Pancreas (tissue), 10 donors: ENCODE results near the gene RBPMS2. TPM values are rescaled to one million over a fixed set of nuclear protein-coding genes. Genes with fewer than 3 reads are reported as not detected.

Source experiments
- ATAC-seq, 4 donors: fragments of 200-7000 bp; cut with Tn5 transposase; one replicate each; pipeline versions ENCODE4 v1.8.0 to v1.9.1; 2020; ENCODE audit warnings: mild to moderate bottlenecking in 4 of 4, moderate library complexity in 4 of 4
- DNase-seq, 6 donors: peaks; one replicate each; pipeline ENCODE4 v3.0.0-alpha.2; 2020
- FAIRE-seq: peaks from 2 replicates; lab custom pipeline; 2012; peaks lifted over from hg19 to GRCh38; lab: Jason Lieb, UNC
- H3K27ac ChIP-seq, 4 donors: fragments of 200-600 bp; sonication (generic); 1 replicate in 3 of 4; 2 replicates in 1 of 4; pipeline versions ENCODE4 v1.5.0 to v1.8.0; 2020
- H3K27me3 ChIP-seq, 4 donors: fragments of 200-600 bp; one replicate each; pipeline ENCODE4 v1.8.0; 2021
- H3K36me3 ChIP-seq, 3 donors: fragments of 200-600 bp; sonication (generic) in 1 of 3; one replicate each; pipeline versions ENCODE4 v1.5.0 to v1.8.0; 2020 to 2021
- H3K4me1 ChIP-seq, 3 donors: fragments of 200-600 bp; one replicate each; pipeline ENCODE4 v1.8.0; 2021
- H3K4me3 ChIP-seq, 4 donors: fragments of 200-600 bp; sonication (generic) in 2 of 4; one replicate each; pipeline versions ENCODE4 v1.5.0 to v1.8.0; 2020 to 2021
- H3K9me3 ChIP-seq, 4 donors: fragments of 200-600 bp; one replicate each; pipeline ENCODE4 v1.8.0; 2021
- WGBS, 2 donors: extraction: QIAGEN DNeasy Blood & Tissue Kit; methylation state at CpG; one replicate each; pipeline ENCODE4 v1.1.7; 2013; 5-methylcytosine and 5-hydroxymethylcytosine counted together
- intact Hi-C, 3 donors: fragments of 100-400 bp; cut with DNase I; formaldehyde crosslinking; loops; one replicate each; pipeline versions ENCODE4 v1.11.1 to v1.14.2; 2022
- polyA plus RNA-seq, 2 donors: library from polyadenylated mRNA; stranded (reverse); fragments of 200-250 nt; gene quantifications; one replicate each; pipeline ENCODE4 v1.2.3, GENCODE V29; 2013
- total RNA-seq, 6 donors: library from RNA; stranded (reverse); fragmentation: NEBNext Ultra II Directional in 4 of 6; extraction: Animal tissue kit (Norgen Biotek cat#: 25700) in 4 of 6; gene quantifications; one replicate each; pipeline versions ENCODE4 v1.2.1 to v1.2.4, GENCODE V29; 2021 to 2023
- TF ChIP-seq, protein P1 (sequence below), 4 donors: fragments of 200-600 bp; sonication (generic) in 3 of 4; IDR thresholded peaks; one replicate each; pipeline versions ENCODE4 v1.5.0 to v1.8.0; 2021; ENCODE audit warnings: antibody characterized with exemption in 4 of 4
- donor health status: healthy with polysubstance abuse.
- donor health status: DM: no; HTN: no; CAD: no; lungs with moderate emphysema.
- donor health status: DM: no; HTN: no; CAD: no.
- donor health status: control.
- donor health status: control.
- donor health status: Bipolar disorder and iron deficiency.
- donor health status: DM: yes; HTN: yes; CAD: no.
- donor health status: DM: no; HTN: no; CAD: no.
- donor health status: DM: no; HTN: no; CAD: no.
- donor health status: DM: yes; HTN: yes; CAD: no.

RBPMS2 gene
- total and polyA plus RNA-seq, 8 donors: 0.52 to 2.3 (median 1.3) TPM

DNA sequence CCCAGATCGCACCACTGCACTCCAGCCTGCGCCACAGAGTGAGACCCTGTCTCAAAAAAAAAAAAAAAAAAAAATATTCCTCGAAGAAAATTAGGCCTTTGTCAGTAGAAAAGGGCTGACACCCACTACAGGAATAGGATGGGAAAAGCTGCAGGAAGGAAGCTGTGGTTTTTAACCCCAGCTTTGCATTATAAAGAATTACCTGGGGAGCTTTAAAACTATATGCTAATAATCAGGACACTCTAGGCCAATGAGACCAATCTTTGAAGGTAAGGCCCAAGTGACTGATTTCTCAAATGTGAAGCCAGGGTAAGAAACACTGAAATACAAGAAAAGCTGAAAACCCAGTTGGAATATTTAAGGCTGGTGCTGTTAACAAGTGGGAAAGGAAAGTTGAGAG lies 74.3 kb downstream of the RBPMS2 start:
- TF ChIP-seq, protein P1, sequence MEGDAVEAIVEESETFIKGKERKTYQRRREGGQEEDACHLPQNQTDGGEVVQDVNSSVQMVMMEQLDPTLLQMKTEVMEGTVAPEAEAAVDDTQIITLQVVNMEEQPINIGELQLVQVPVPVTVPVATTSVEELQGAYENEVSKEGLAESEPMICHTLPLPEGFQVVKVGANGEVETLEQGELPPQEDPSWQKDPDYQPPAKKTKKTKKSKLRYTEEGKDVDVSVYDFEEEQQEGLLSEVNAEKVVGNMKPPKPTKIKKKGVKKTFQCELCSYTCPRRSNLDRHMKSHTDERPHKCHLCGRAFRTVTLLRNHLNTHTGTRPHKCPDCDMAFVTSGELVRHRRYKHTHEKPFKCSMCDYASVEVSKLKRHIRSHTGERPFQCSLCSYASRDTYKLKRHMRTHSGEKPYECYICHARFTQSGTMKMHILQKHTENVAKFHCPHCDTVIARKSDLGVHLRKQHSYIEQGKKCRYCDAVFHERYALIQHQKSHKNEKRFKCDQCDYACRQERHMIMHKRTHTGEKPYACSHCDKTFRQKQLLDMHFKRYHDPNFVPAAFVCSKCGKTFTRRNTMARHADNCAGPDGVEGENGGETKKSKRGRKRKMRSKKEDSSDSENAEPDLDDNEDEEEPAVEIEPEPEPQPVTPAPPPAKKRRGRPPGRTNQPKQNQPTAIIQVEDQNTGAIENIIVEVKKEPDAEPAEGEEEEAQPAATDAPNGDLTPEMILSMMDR (IDR thresholded peaks at IDR 0.05): no peak
- Histone ChIP-seq H3K4me1 (peaks cover 24 to 53% (median 26%) of the 10 kb centered on the region in 3 donors), H3K27ac (peak overlapping the region in 1 of 4 donors; percentile 8), H3K9me3 (no peaks in the 10 kb centered on the region), H3K4me3 (peak overlapping the region in 1 of 4 donors; percentile 10), H3K36me3 (no peaks in the 10 kb centered on the region), H3K27me3 (no peaks in the 10 kb centered on the region)
- ATAC-seq: no peak
- no peak for DNase-seq
- FAIRE-seq: no peak
- intact Hi-C loops: no loop called here
- 54 to 56% methylated on average over 3 of the region's 3 CpGs for WGBS, 2 donors

DNA sequence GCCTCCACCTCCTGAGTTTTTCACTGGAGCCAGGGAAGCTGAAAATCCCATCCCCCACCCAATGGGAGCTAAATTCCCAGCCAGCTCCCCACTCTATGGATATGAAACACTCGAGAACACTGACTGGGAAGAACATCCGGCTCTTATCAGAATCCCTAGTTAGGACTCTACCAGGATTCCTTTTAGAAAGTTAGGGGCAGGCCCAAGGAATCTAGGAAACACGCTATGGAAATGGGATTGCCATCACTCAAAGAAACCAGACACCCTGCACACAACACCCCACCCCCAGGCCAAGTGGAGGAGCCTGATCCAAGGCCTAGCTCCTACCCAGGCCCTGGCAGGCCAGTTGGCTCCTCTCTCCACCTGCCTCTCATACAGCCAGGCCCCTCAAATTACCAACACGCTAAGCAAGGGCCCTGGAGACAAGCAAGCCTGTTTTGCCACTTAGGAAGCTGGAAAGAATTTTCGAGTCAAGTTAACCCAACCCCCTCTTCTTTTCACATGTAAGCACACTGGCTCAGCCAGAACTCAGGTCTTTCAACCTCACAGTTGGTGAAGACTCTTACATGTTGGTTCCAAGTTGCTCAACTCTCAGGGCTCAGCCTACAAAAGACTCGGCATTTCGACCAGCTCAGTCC lies 75.5 kb downstream of the RBPMS2 start:
- no peak for FAIRE-seq
- intact Hi-C loops: no loop called here
- Histone ChIP-seq H3K4me1 (peaks cover 24 to 58% (median 26%) of the 10 kb centered on the region in 3 donors), H3K27ac (peak overlapping the region in 2 of 4 donors; percentile 4 to 50), H3K4me3 (no peak overlapping the region), H3K27me3 (no peaks in the 10 kb centered on the region), H3K9me3 (no peaks in the 10 kb centered on the region), H3K36me3 (no peaks in the 10 kb centered on the region)
- peak in 3 of 4 donors; percentile 13 to 34 (median 23) for ATAC-seq
- WGBS, 2 donors: 26 to 28% methylated on average over 7 of the region's 7 CpGs
- peak in 3 of 6 donors; percentile 50 to 56 (median 51) for DNase-seq
- TF ChIP-seq, protein P1 (IDR thresholded peaks at IDR 0.05): no peak

DNA sequence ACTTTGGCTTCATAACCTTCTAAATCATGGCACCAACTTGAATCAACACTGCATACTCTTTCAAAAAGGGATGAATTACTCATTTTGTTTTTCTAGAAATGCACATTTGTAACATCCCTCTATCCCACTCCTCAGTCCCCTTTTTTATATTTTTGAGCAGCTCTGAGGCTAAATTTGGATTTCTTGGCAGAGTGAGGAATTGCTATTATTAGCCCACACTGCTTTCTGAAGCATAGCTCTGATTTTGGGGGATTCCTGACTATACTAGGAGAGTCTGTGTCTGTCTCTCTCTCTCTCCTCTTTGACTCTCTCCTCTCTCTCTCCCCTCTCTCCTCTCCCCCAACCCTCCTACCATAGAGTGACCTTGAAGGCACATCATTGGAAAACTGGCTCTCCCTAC lies 76.6 kb downstream of the RBPMS2 start:
- H3K27ac ChIP-seq: peak overlapping the region in 1 of 4 donors; percentile 4
- no peak overlapping the region for H3K4me3 ChIP-seq
- TF ChIP-seq, protein P1 (IDR thresholded peaks at IDR 0.05): no peak
- DNase-seq (no peak), ATAC-seq (no peak), FAIRE-seq (no peak)
- H3K36me3 ChIP-seq: no peaks in the 10 kb centered on the region
- H3K4me1 ChIP-seq: peaks cover 24 to 58% (median 26%) of the 10 kb centered on the region in 3 donors
- no peaks in the 10 kb centered on the region for H3K9me3 ChIP-seq
- H3K27me3 ChIP-seq: no peaks in the 10 kb centered on the region
- intact Hi-C loops: no loop called here

DNA sequence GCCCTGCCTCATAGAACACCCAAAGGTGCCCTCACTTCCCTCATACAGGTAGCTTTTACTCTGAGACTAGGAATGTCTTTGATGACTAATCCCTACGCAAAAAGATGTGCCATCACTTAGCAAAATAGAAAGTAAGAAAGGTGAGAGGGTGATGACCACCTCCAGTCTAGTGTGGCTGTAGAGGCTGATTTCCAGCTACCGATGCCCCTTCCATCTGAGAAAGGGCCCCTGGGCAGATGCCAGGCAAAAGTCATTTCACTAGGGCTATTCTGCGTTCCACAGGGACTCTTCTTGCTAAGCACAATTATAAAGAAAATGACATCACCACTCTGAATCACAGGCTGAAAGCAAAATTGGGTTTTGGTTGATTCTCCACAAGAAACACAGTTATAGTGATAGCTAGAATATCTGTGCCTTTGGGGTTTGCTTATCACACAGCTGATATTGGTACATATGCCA lies 77.4 kb downstream of the RBPMS2 start:
- Histone ChIP-seq H3K4me1 (peaks cover 24 to 64% (median 26%) of the 10 kb centered on the region in 3 donors), H3K9me3 (no peaks in the 10 kb centered on the region), H3K27ac (peak overlapping the region in 1 of 4 donors; percentile 1), H3K36me3 (no peaks in the 10 kb centered on the region), H3K27me3 (no peaks in the 10 kb centered on the region), H3K4me3 (no peak overlapping the region)
- intact Hi-C loops: no loop called here
- DNase-seq (no peak), ATAC-seq (no peak), FAIRE-seq (no peak)
- WGBS, 2 donors: 65 to 66% methylated on average over 3 of the region's 3 CpGs
- TF ChIP-seq, protein P1 (IDR thresholded peaks at IDR 0.05): no peak

DNA sequence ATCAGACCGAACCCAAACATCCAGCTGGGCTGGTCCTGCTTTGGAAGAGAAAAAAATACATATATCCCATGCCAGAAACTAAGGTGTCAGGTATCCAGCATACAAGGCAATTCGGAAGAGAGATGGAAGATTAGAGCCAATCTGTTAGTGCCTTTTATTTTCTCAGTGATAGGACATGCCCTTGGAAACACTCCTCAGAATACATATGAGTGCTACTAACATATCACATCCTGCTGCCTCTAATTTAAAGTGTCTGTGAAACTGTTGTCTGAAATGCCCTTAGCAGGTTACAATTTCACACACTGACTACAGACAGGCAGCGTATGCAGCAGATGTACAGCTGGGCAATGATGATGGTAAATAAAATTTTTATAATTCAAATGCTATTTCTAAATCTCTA lies 78.9 kb downstream of the RBPMS2 start:
- no peak for FAIRE-seq
- H3K27ac ChIP-seq: peak overlapping the region in 1 of 4 donors; percentile 4
- TF ChIP-seq, protein P1 (IDR thresholded peaks at IDR 0.05): no peak
- DNase-seq: no peak
- H3K9me3 ChIP-seq: no peaks in the 10 kb centered on the region
- no peak for ATAC-seq
- no peaks in the 10 kb centered on the region for H3K27me3 ChIP-seq
- 61 to 66% methylated on average over 3 of the region's 3 CpGs for WGBS, 2 donors
- intact Hi-C loops: no loop called here
- peaks cover 16 to 60% (median 26%) of the 10 kb centered on the region in 3 donors for H3K4me1 ChIP-seq
- H3K4me3 ChIP-seq: no peak overlapping the region
- no peaks in the 10 kb centered on the region for H3K36me3 ChIP-seq
